Stimulated activated CD4-positive, alpha-beta T cell treated with anti-CD3 and anti-CD28 coated beads, TNF-alpha, amount 100 ng/mL, for 1 hour (primary cell): ENCODE data around the gene PLXNA3.

Source experiments
- DNase-seq, 3 donors: peaks; one replicate each; pipeline ENCODE4 v3.0.0-alpha.2; 2020; ENCODE audit warnings: low read depth in 3 of 3, low spot score in 1 of 3

Gene PLXNA3

DNA sequence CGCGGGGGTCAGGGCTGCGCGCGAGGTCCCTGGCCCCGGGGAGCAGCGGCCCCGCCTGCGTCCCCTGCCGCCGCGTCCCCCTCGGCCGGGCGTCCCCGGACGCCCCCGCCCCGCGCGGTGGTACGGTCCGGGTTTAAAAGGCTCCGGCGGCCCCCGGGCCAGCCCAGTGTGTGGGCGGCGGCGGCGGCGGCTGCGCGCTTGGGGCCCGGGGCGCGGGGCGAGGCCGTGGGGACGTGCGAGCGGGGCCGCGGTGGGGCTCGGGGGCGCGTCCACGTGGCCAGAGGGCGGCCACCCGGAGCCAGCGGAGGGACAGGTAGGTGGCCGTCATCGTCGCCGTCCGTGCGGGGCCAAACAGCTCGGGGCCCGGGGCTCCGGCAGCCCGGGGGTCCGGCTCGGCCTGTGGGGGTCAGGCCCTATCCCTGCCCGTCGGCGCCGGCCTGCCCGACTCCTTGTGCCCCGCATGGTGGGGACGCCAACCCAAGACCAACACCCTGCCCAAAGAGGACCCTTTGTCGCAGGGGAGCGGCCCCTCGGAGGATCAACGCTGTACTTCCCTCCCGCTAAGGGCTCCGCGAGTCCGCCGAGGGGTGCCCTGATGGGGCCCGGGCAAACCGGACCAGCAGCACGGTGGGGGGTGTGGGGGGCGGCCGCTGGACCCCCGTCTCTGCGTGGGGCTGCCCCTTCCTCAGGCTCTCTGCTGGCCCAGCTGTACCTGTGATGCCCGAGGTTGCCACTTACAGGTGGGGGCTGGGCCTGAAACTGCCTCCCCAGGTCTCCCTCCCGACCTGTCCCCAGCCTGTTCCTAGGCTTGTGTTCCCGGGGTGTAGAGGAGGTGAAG lies at the start of gene PLXNA3:
Gene PLXNA3 (plus strand): TSS at position 166 of the 838 bp plus-strand sequence. CDS start 1,903 bp downstream, outside the sequence.
- peak in 2 of 3 donors; percentile 55 to 56 for DNase-seq

DNA sequence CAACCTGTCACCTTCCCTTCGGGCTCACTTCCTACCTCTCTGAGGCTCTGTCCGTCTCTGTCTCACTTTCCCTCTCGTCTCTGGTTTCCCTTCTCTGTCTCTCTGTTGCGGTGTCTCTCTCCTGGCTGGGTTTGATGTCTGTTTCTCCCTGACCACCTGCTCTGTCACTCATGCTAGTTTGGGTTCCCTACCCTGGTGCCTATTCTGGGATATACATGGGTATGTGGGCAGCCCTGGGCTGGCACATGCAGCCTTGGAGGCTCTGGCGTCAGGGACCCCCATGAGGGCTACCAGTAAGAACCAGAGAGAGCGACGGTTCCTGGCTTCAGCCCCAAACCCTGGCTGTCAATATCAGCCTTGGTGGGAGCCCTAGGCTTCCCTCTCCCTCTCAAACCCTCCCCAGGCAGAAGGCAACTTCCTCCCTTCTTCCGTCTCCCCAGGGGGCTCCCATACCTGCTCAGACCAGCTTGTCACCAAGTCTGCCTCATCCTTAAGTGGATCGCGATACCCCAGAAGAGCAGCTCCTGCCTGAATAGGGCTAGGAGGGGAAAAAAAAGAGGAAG lies 49.3 kb upstream of the PLXNA3 start:
- DNase-seq = no peak

DNA sequence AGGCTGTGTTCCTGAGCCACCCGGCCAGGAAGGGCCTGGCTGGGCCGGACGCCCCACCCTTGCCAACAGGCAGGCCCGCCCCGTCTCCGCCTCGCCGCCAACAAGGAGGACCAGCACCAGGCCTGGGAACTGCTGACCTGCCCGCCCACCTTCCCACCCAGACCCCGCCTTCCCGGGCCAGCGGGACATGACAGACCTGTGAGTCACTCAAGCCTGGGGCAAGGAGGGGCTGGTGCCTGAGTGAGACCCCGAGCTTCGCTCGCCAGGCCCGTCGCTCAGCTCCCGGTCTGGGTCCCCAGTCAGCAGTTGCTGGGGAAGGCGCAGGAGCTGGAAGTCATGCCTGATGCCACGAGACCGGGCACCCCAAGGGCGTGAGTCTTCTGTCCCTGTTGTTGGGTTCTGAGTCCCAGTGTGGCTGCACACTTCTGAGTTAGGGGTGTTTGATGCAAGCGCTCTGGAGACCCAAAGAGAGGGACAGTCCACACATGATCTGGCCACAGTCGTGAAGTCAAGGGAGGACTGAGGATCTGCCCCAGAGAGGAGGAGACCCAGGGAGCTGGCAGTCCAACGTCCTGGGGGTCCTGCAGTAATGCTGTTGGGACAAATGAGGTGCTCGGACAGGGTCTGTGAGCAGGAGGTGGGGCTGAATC lies 48.7 kb upstream of the PLXNA3 start, which contains the start of gene DNASE1L1:
Gene DNASE1L1 (minus strand): TSS at position 33 of the 650 bp plus-strand sequence. CDS start 3,686 bp downstream, outside the sequence.
- no peak for DNase-seq

DNA sequence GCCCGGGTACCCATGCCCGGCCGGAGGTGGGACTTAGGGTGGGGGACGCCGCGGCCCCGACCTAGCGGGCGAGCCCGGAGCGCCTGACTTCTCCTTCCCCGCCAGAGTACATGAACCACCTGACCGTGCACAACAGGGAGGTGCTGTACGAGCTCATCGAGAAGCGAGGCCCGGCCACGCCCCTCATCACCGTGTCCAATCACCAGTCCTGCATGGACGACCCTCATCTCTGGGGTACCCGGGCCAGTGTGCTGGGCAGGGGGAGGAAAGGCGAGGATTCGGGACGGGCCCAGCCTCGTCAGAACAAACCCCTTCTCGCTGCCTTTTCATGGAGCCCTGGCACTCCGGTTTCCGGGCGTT lies 46.1 kb upstream of the PLXNA3 start:
- DNase-seq = peak in 1 of 3 donors; percentile 49

DNA sequence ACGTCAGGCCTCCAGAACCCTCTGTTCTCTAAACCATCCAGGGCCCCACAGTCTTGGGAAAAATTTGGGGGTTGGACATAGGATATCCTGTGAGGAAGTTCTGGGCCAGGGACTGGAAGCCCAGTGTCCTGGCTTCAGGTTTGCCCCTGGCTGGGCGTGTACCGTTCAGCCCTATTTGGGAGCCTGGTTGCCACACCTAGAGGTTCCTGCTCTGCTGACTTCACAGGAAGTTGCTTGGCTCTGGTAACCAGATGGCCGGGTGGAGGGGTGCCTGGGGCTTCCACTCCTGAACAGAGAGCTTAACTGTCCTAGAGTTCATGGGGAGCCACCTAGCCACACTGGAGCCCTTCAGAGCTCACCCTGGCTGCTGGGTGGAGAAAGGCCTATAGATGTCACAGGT lies 45.6 kb upstream of the PLXNA3 start:
- no peak for DNase-seq

DNA sequence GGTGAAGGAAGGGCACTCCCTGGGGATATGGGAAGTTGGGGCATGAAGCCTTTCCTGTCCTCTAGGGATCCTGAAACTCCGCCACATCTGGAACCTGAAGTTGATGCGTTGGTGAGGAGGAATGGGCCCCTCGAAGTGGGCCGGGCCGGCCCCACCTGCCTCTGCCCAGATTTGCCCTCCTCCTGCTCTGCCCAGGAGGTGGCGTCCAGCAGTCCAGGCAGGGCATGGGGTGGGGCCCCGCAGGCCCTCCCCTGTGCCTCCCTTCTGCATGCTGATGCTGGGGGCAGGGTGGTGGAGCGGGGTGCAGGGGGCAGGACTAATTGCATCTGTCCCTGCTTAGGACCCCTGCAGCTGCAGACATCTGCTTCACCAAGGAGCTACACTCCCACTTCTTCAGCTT lies 44.9 kb upstream of the PLXNA3 start:
- no peak for DNase-seq

DNA sequence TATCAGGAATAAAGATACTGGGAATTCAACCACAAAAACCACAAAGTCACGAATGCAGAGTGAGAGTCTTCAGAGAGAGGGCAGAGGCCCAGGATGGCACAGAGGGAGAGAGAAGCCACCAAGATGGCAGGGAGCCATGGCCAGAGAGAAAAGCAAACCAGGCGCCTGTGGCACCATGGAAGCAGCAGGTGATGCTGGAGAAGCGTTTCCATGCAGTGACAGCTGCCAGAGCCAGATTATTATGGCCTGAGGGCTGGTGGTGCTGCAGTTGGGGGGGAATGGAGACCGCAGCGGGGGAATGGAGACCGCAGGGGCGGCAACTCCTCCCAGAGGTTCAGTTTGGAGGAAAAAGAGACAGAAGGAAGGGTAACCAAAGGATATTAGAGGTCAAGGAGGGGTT lies 40.9 kb upstream of the PLXNA3 start:
- DNase-seq = no peak

DNA sequence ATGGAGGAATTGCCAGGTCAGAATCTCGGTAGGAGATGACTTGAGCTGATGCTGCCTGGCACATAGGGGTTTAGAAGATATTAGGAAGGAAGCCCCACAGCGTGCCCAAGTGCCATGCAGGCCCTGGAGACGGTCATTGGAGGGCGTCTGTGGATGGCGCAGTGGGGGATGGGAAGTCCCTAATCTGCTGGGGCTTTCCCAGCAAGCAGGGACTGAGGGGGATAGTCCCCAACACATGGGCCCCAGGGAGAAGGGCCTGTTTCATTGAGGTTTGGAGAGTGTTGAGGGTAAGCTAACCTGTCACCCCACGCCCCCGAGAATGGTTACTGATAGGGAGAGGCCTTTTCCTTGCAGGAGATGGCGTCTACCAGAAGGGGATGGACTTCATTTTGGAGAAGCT lies 38.9 kb upstream of the PLXNA3 start:
- DNase-seq = no peak

DNA sequence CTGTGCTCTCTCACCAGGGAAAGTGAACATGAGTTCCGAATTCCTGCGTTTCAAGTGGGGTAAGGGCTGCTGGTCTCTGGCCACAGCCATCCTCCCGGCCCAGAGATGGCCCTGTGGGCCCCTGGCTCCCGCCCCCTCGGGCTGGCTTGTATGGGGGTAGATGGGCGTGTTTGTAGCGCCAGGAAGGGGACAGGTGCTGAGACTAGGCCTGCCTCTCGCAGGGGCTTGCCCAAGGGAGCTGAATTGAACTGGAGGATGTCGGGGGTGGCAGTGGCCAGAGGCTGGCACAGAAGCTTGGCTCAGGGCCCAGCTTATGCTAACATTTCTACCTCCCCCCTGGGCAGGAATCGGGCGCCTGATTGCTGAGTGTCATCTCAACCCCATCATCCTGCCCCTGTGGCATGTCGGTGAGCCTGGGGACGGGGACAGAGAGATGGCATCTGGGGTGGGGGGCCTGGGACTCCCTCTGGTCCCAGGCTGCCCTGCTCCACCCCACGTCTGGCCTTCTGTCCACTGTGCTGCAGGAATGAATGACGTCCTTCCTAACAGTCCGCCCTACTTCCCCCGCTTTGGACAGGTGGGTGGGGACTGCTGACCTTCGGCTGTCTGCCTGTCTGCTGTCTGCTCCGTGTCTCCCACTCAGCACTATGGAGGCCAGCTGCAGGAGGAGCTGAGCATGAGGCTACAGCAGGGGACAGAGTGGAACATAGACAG lies 38.2 kb upstream of the PLXNA3 start:
- no peak for DNase-seq

DNA sequence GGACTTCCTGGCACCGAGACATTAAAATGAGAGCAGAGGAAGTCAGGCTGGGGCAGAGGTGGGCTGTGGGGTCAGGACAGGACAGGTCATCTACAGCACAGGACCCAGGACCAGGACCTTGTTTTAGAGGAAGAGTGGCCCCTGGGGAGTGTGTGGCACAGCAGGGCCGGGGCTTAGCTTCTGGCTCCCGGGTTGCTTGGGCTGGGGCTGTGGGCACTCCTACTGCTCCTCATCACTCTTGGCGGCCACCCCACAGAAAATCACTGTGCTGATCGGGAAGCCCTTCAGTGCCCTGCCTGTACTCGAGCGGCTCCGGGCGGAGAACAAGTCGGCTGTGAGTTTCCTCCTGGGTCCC lies 37.7 kb upstream of the PLXNA3 start:
- DNase-seq = no peak

DNA sequence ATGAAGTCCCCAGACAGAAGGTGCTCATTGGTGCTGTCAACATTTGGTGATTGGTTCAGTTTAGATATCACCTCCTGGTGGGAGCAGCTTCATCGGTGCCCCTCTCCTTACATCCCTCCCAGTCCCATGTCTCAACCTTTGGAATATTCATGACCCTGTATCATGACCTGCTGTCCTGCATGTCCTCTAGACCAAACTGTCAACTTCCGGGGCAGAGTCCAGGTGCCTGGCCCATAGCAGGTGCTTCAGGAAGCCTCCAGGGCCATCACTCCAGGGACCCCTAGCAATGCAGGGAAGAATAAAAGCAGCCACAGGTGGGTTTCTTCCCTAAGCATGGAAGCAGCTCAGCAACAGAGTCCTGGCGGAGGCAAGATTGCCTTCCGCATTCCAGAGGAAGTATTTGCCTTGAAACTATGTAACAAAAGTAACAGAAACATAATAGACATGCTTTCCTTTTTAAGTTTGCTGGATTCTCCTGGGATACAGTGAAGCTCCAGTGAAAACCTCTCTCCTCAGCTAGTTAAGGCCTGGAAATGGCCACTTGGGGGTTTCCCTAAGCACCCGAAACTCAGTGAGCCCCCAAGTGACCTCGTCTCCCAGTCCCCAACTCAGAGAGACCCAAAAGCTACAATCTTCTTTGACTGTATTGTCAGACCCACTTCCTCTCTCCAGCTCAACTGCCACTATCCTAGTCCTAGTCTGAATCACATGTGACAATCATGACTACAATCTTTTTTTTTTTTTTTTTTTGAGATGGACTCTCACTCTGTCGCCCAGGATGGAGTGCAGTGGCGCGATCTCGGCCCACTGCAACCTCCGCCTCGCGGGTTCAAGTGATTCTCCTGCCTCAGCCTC lies 30.9 kb upstream of the PLXNA3 start:
- DNase-seq = no peak

DNA sequence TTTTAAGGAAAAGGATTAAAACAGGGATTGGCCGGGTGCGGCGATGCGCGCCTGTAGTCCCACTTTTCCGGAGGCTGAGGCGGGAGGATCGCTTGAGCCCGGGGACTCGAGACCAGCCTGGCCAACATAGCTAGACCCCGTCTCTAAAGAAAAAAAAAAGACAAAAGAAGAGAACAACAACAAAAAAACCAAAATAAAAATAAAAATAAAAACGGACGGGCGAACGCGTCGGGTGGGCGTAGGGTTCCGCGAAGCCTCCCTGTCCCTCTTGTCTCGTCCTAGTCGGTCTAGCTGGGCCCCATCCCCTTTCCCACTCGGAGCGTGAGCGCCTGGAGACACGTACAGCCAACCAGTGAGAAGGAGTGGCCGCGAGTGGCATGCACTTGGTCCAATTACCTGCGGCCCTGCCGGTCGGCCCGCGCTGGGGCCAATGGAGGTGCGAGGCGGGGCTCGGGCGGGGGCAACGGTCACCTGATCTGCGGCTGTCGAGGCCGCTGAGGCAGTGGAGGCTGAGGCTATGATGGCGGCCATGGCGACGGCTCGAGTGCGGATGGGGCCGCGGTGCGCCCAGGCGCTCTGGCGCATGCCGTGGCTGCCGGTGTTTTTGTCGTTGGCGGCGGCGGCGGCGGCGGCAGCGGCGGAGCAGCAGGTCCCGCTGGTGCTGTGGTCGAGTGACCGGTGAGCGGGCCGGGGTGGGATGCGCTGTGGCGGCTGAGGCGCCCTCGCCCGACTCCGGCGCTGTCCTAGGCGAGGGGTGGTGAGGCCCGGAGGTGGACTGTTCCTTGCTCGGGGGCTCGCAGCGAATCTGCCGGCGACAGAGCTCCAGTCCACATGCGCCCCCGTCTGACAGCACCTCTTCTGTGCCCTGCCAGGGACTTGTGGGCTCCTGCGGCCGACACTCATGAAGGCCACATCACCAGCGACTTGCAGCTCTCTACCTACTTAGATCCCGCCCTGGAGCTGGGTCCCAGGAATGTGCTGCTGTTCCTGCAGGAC lies 29.6 kb upstream of the PLXNA3 start, which contains the start of gene ATP6AP1:
Gene ATP6AP1 (plus strand): TSS at position 502 of the 996 bp plus-strand sequence. CDS start 16 bp downstream, at position 518.
- DNase-seq = peak; percentile 68 to 72 (median 70)

DNA sequence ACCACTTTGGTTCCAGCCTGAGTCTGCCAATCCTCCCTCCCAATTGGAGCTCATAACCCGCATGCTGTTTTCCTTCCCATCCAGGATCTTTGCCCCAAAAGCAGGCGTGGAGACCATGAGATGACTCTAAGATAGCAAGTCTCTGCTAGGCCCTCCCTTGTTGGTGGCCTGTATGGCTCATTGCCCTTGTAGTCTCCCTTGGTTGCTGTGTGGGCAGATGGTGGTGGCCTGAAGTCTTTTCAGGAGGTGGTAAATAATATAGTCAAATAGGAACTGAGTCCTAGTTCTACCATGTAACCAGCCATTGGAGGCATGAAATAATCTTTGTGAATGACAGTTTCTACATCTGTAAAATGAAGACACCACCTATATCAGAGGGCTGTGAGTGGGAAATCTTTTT lies 28.4 kb upstream of the PLXNA3 start:
- DNase-seq = no peak

DNA sequence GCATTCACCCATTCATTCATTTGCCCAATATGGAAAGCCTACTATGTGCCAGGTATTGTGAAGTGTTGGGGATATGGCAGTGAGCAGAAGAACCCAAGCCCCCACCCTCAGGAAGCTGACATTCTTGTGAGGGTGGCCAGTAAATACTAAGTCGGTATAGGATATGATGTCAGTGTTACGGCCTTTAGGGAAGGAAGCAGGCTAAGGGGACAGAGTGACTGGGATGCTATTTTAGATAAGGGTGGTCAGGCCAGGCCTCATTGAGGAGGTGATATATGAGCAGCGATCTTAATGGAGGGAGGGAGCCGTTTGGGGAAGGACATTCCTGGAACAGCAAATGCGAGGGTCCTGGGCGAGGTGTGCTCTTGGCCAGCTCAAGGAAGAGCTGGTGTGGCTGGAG lies 27.6 kb upstream of the PLXNA3 start:
- no peak for DNase-seq

DNA sequence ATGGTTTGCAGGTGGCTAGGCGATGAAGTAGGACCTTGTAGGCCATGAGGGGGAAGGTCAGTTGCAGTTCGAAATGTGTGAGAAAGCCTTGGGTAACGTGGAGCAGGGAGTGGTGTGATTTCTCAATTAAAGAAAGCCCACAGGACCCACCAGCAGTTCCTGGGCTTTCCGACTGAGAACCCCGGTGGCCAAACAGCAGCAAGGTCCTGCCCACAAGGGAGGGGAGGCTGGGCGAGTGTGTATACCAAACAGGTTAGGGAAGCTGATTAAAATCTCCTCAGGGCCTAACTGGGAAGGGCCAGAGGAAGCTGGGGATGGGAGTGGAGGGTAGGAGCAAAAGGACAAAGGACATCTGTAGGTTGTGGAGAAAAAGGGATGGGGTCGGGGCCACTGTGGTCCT lies 27.2 kb upstream of the PLXNA3 start:
- DNase-seq = no peak

DNA sequence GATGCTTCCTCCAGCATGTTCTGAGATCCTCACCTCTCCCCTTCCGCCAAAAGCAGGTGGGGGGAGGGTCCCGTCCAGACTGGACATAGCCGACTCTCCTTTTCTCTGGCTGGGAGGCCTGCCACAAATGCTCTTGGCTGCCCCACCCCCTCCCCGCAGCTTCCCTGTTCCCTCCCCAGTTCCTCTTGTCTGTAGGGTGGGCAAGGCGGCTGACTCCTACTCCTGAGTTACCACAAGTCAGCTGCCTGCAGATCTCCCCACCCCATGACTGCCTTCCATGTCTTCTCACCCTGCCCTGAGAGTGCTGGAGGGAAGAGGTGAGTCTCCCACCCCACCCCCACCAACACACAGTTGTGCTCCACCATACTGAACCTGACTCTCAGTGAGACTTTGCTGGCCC lies 26.7 kb upstream of the PLXNA3 start:
- DNase-seq = no peak

DNA sequence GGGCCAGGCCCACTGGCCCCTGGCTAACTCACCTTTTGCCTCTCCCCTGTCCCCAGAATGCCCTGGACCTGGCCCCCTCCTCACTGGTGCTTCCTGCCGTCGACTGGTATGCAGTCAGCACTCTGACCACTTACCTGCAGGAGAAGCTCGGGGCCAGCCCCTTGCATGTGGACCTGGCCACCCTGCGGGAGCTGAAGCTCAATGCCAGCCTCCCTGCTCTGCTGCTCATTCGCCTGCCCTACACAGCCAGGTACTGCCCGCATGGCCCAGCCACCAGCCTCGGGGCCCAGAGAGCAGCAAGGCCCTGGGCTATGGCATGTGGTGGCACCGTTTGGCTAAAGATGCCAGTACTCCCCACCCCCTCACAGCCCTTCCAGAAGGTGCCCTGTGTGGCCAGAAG lies 25.9 kb upstream of the PLXNA3 start:
- no peak for DNase-seq

DNA sequence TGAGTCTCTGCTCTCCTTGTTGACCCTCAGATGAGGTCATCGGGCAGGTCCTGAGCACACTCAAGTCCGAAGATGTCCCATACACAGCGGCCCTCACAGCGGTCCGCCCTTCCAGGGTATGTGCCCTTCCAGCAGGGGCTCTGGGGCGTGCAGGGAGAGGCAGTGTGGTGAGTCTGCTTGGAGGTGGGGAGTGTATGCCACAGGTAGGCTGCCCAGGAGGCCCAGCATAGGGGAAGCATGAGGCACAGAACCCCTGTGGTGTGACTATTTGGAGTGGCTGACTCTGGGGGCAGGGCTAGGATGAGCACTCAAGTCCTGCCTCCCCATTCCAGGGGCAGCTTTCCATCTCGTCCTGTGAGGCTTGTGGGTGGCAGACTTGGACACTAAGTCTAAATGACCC lies 24.5 kb upstream of the PLXNA3 start:
- no peak for DNase-seq

DNA sequence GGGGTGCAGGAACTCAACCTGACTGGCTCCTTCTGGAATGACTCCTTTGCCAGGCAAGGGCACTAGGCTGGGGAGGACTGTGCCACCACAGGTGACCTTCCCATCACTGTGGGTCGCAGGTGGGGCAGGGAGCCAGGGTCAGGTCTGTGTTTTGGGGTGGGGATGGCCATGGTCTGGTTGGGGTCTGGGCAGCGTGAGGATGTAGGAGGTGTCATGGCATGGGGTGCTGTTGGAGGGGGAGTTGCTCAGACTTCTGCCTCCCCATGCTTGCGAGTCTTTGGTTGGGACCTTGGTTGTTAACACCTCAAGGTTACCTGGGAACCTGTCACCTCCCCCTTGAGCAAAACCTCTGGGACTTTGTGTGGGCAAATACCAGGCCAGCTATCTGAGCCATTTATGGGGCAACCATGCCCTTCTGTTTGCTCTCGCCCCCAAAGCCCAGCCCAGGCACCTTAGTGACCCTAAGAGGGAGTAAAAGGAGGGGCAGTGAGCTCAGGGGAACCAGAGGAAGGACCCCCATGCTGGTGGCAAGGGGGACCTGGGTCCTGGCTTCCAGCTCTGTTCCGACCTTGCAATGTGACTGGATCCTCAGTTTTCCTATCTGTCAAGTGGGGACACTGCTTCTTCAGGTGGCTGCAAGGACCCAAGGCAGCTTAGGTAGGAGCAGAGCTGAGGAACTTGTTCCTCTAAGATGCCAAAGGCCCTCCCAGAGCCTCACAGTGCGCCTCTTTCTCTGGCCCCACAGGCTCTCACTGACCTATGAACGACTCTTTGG lies 23.5 kb upstream of the PLXNA3 start:
- no peak for DNase-seq
